HepG2 (cell line): ENCODE results near the gene MUCL3. TPM values are rescaled to one million over a fixed set of nuclear protein-coding genes. Genes with fewer than 3 reads are reported as not detected.

ENCODE experiments used
- ATAC-seq: fragments of 200-7000 bp; cut with Tn5 transposase; 3 replicates; pipeline ENCODE4 v1.9.1; 2020; ENCODE audit warnings: mild to moderate bottlenecking, moderate library complexity
- BruUV-seq: library from RNA; stranded (reverse); fragments of 400-500 nt; replicated peaks from 2 replicates; lab custom pipeline; 2021; lab: Mats Ljungman, UMichigan
- CTCF ChIA-PET: fragments of 300-600 bp; formaldehyde crosslinking; extraction: SDS; loops from one replicate; lab custom pipeline; 2021; ENCODE audit warnings: low total read pairs, inconsistent platforms, low intra/inter-chr PET ratio; lab: Yijun Ruan, JAX
- POLR2A ChIA-PET: fragments of 350-600 bp; sonication (Branson Sonifier 250); formaldehyde crosslinking; loops from one replicate; lab custom pipeline; 2020; ENCODE audit warnings: antibody characterized with exemption, inconsistent platforms; lab: Yijun Ruan, JAX
- DNase-seq: peaks from one replicate; pipeline ENCODE4 v3.0.0-alpha.2; 2015; ENCODE audit warnings: low spot score
- FAIRE-seq: peaks from 3 replicates; lab custom pipeline; 2011; peaks lifted over from hg19 to GRCh38; lab: Jason Lieb, UNC
- H2AFZ ChIP-seq: one replicate; pipeline ENCODE4 v1.6.1; 2011; ENCODE audit warnings: low read length, inconsistent platforms
- H3K27ac ChIP-seq: fragments of 300-600 bp; 3 replicates; pipeline ENCODE4 v1.8.0; 2011; ENCODE audit warnings: mixed run types, mild to moderate bottlenecking, mixed read lengths, low read length, inconsistent platforms; ENCODE audit not compliant: insufficient read depth; ENCODE audit errors: extremely low read length
- H3K27me3 ChIP-seq, 2 experiments: fragments of 200-600 bp in 1 of 2; 2 replicates in 1 of 2; 3 replicates in 1 of 2; pipeline versions ENCODE4 v1.6.0 to v1.8.0; 2011; ENCODE audit warnings: low read length in 2 of 2, mild to moderate bottlenecking in 2 of 2, moderate library complexity in 2 of 2, inconsistent platforms in 1 of 2; ENCODE audit not compliant: insufficient read depth in 2 of 2, control insufficient read depth in 1 of 2
- H3K36me3 ChIP-seq, 2 experiments: fragments of 200-600 bp in 1 of 2; replicated peaks in 1 of 2; 2 replicates in 1 of 2; 3 replicates in 1 of 2; pipeline versions ENCODE4 v1.5.1 to v1.8.0; 2011; ENCODE audit warnings: low read length in 2 of 2, inconsistent platforms in 1 of 2; ENCODE audit not compliant: insufficient read depth in 2 of 2, control insufficient read depth in 1 of 2
- H3K4me1 ChIP-seq: 2 replicates; pipeline ENCODE4 v1.5.1; 2012; ENCODE audit warnings: low read length, inconsistent platforms; ENCODE audit not compliant: insufficient read depth
- H3K4me2 ChIP-seq: 2 replicates; pipeline ENCODE4 v1.6.0; 2011; ENCODE audit warnings: low read depth, low read length, inconsistent platforms
- H3K4me3 ChIP-seq, 3 experiments: fragments of 200-600 bp in 1 of 3; sonication (generic), shearing (Covaris generic) in 1 of 3; replicated peaks in 1 of 3; 2 replicates each; pipeline ENCODE4 v1.5.1; 2011 to 2016; ENCODE audit warnings: low read length in 3 of 3, inconsistent platforms in 2 of 3, low read depth in 2 of 3, mild to moderate bottlenecking in 2 of 3, control low read depth in 1 of 3, mixed read lengths in 1 of 3; ENCODE audit not compliant: insufficient read depth in 1 of 3
- H3K79me2 ChIP-seq: one replicate; pipeline ENCODE4 v1.6.1; 2011; ENCODE audit warnings: low read length, inconsistent platforms; ENCODE audit not compliant: insufficient read depth
- H3K9ac ChIP-seq: 2 replicates; pipeline ENCODE4 v1.6.0; 2011; ENCODE audit warnings: mild to moderate bottlenecking, low read depth, low read length, inconsistent platforms; ENCODE audit not compliant: insufficient read depth
- H3K9me3 ChIP-seq: 2 replicates; pipeline ENCODE4 v1.5.1; 2012; ENCODE audit warnings: mild to moderate bottlenecking, low read length
- H4K20me1 ChIP-seq: 2 replicates; pipeline ENCODE4 v1.6.0; 2011; ENCODE audit warnings: inconsistent platforms, mild to moderate bottlenecking, low read length, moderate library complexity; ENCODE audit not compliant: insufficient read depth
- ETV6 ChIP-seq: sonication (generic); formaldehyde crosslinking; conservative IDR thresholded peaks from 2 replicates; pipeline ENCODE4 v1.4.0; 2020; ENCODE audit warnings: missing genetic modification reagents
- FLYWCH1 ChIP-seq: sonication (generic); formaldehyde crosslinking; IDR thresholded peaks from 2 replicates; pipeline ENCODE4 v1.8.1; 2023; ENCODE audit warnings: mild to moderate bottlenecking, missing genetic modification reagents
- HCFC1 ChIP-seq: fragments of 150-350 bp; IDR thresholded peaks from 2 replicates; pipeline ENCODE4 v1.6.1; 2014; ENCODE audit warnings: low read depth, low read length
- IKZF5 ChIP-seq: IDR thresholded peaks from 2 replicates; pipeline ENCODE4 v1.6.1; 2018; ENCODE audit warnings: missing genetic modification reagents, mild to moderate bottlenecking, missing compliant biosample characterization
- IRF1 ChIP-seq: sonication (generic); formaldehyde crosslinking; IDR thresholded peaks from 2 replicates; pipeline ENCODE4 v1.4.0; 2020; ENCODE audit warnings: low read depth, mild to moderate bottlenecking, missing genetic modification reagents
- POGZ ChIP-seq: sonication (generic); formaldehyde crosslinking; IDR thresholded peaks from 2 replicates; pipeline ENCODE4 v1.4.0; 2020; ENCODE audit warnings: mild to moderate bottlenecking, missing genetic modification reagents
- RBFOX2 ChIP-seq: fragments of 200-400 bp; formaldehyde crosslinking; IDR thresholded peaks from 2 replicates; pipeline ENCODE4 v1.6.1; 2017; ENCODE audit warnings: low read depth, mild to moderate bottlenecking, low read length
- SMAD3 ChIP-seq: sonication (generic); formaldehyde crosslinking; IDR thresholded peaks from 2 replicates; pipeline ENCODE4 v1.4.0; 2020; ENCODE audit warnings: missing genetic modification reagents
- SRSF1 ChIP-seq: fragments of 200-400 bp; formaldehyde crosslinking; optimal IDR thresholded peaks from 2 replicates; pipeline ENCODE3; 2017; ENCODE audit warnings: mild to moderate bottlenecking, low read depth, low read length, moderate library complexity
- TRIM24 ChIP-seq: sonication (generic); formaldehyde crosslinking; IDR thresholded peaks from 2 replicates; pipeline ENCODE4 v1.8.0; 2022; ENCODE audit warnings: mild to moderate bottlenecking, missing genetic modification reagents
- U2AF2 ChIP-seq: fragments of 200-400 bp; formaldehyde crosslinking; IDR thresholded peaks from 2 replicates; pipeline ENCODE4 v1.6.1; 2017; ENCODE audit warnings: low read depth, mild to moderate bottlenecking, low read length
- ZBTB40 ChIP-seq, 2 experiments: fragments of 450-650 bp in 1 of 2; sonication (generic) in 1 of 2; formaldehyde crosslinking in 1 of 2; IDR thresholded peaks; 2 replicates each; pipeline versions ENCODE4 v1.6.1 to v1.8.0; 2016 to 2022; ENCODE audit warnings: antibody characterized with exemption in 1 of 2, mild to moderate bottlenecking in 1 of 2, missing genetic modification reagents in 1 of 2
- ZIK1 ChIP-seq: sonication (generic); formaldehyde crosslinking; IDR thresholded peaks from 2 replicates; pipeline ENCODE4 v1.5.0; 2020; ENCODE audit warnings: mild to moderate bottlenecking, low read depth, missing genetic modification reagents, borderline replicate concordance
- WGBS: methylation state at CpG from one replicate; pipeline ENCODE4 v1.1.6; 2017; ENCODE audit warnings: low lambda C conversion rate; 5-methylcytosine and 5-hydroxymethylcytosine counted together
- in situ Hi-C: cut with HindIII; loops from 2 replicates; pipeline ENCODE4 v1.10.0; 2017; ENCODE audit warnings: low pct_unique_long_range_greater_than_20kb; ENCODE audit not compliant: extremely low pct_ligation_motif_present
- intact Hi-C: fragments of 100-400 bp; cut with micrococcal nuclease; formaldehyde crosslinking; loops from one replicate; pipeline ENCODE4 v1.10.0; 2022; ENCODE audit not compliant: unreplicated experiment
- polyA plus RNA-seq, 8 experiments: library from polyadenylated mRNA; depleted of rRNA in 3 of 8; stranded (reverse) in 7 of 8; unstranded in 1 of 8; fragments of >200 nt; fragmentation: Illumina TruSeq in 4 of 8; extraction: Trizol in 4 of 8; gene quantifications; 2 replicates each; pipeline versions ENCODE4 v1.2.1 to v1.2.3, GENCODE V29; 2011 to 2016; ENCODE audit warnings: low read depth in 4 of 8, missing spikeins in 1 of 8, mixed read lengths in 1 of 8; ENCODE audit not compliant: insufficient read depth in 1 of 8
- total RNA-seq, 5 experiments: library from RNA; depleted of rRNA; stranded (reverse); fragments of >200 nt; fragmentation: Illumina TruSeq; extraction: Trizol; gene quantifications; 2 replicates each; pipeline ENCODE4 v1.2.3, GENCODE V29; 2016; ENCODE audit warnings: low read depth in 1 of 5

MUCL3 gene
- total and polyA plus RNA-seq, 2 of the 13 experiments (the other 11 are each of a cell fraction or from before 2014, with no cell fraction given): not detected

GRCh38 chr6:30970946-30971345, 30.2 kb downstream of the MUCL3 start (continued):
- TF ChIP-seq ZBTB40 (IDR thresholded peaks at IDR 0.05) (no peak), ZBTB40 (CRISPR knock-in tag; IDR thresholded peaks at IDR 0.05) (no peak)

DNA sequence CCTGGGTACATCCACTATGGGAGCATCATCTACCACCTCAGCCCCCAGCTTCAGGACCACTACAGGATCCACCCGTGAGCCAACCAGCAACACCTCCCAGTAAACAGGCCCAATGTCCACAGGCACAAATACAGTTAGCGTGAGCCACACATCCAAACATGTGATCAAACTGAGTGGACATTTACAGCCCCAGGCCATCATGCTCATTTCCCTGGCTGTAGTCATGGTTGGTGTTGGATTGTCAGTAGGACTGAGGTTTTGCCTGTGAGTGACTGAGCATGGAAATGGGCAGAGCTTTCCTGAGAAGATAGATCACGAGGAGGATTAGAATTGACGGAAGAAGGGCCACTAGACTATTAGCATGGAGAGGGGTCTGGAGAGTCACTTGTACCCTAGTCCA, 32.0 kb downstream of the MUCL3 start:
- ChIA-PET CTCF (no interaction called here), POLR2A (no interaction called here)
- Histone ChIP-seq H2AFZ (no peak overlapping the region), H3K4me2 (no peak overlapping the region), H3K36me3 (no peaks in the 10 kb centered on the region), H3K4me1 (no peaks in the 10 kb centered on the region), H3K9ac (no peak overlapping the region), H4K20me1 (no peaks in the 10 kb centered on the region), H3K27me3 (peaks cover 0 to 10% of the 10 kb centered on the region in 2 experiments; a peak in 2 of 5 replicates), H3K9me3 (no peaks in the 10 kb centered on the region), H3K4me3 (no peak overlapping the region), H3K27ac (no peak overlapping the region), H3K79me2 (no peaks in the 10 kb centered on the region)
- ATAC-seq: no peak
- no TSS peak for BruUV-seq
- FAIRE-seq: no peak
- intact Hi-C loops (no loop called here), in situ Hi-C loops (no loop called here)
- no peak for DNase-seq
- 33% methylated on average over 4 of the region's 4 CpGs for WGBS
- no peak for TF ChIP-seq POGZ
- TF ChIP-seq HCFC1: no peak
- TF ChIP-seq FLYWCH1: no peak
- no peak for TF ChIP-seq TRIM24 (CRISPR knock-in tag)
- TF ChIP-seq SRSF1: no peak
- TF ChIP-seq ETV6 (CRISPR knock-in tag): no peak
- TF ChIP-seq IRF1: no peak
- no peak for TF ChIP-seq RBFOX2
- no peak for TF ChIP-seq ZIK1 (CRISPR knock-in tag)
- TF ChIP-seq IKZF5 (CRISPR knock-in tag): no peak
- TF ChIP-seq U2AF2: no peak
- no peak for TF ChIP-seq SMAD3 (CRISPR knock-in tag)
